Left hindlimb (tissue), 1 donor: ENCODE measurements around the gene SPDYE5.
A peak's percentile ranks its signal among the peaks of the same experiment; 100 is the strongest.
"Not testable (repeated sequence)": the region's sequence is repeated elsewhere in the genome, so short reads cannot be mapped to it uniquely, and the experiment has no call there.

Experiments used
- DNase-seq: peaks from one replicate; pipeline ENCODE4 v3.0.0-alpha.2; 2018

The SPDYE5 gene, protein sequence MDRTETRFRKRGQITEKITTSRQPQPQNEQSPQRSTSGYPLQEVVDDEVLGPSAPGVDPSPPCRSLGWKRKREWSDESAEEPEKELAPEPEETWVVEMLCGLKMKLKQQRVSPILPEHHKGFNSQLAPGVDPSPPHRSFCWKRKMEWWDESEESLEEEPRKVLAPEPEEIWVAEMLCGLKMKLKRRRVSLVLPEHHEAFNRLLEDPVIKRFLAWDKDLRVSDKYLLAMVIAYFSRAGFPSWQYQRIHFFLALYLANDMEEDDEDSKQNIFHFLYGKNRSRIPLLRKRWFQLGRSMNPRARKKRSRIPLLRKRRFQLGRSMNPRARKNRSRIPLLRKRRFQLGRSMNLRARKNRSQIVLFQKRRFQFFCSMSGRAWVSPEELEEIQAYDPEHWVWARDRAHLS

DNA sequence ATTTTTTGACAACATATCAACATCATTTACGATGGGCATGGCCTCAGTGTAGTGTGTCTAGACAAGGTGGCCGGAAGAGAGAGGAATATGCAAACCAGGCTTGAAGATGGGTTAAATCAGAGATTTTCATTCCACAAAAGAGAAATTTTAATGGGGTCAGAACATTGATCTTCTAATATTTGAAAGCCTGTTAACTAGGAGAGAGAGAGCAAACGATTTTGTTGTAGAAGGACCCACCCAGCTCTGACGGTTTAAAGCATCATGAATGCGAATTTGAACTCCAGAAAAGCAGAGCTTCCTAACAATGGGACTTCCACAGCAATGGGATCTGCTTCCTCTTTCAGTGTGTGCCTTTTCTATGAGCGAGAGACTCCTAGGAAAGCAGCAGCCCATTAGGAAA is at the start of gene SPDYE5:
SPDYE5 (plus strand) TSS at position 301 of the 400 bp plus-strand sequence. CDS start 1,728 bp downstream, outside the sequence.
- not testable (repeated sequence) for DNase-seq

GRCh38 chr7:75442465-75443111 is 49.5 kb upstream of the SPDYE5 start:
- peak; percentile 53 for DNase-seq

- DNase-seq: not testable (repeated sequence)
Measured at GRCh38 chr7:75449946-75450345, 42.2 kb upstream of the SPDYE5 start.

DNA sequence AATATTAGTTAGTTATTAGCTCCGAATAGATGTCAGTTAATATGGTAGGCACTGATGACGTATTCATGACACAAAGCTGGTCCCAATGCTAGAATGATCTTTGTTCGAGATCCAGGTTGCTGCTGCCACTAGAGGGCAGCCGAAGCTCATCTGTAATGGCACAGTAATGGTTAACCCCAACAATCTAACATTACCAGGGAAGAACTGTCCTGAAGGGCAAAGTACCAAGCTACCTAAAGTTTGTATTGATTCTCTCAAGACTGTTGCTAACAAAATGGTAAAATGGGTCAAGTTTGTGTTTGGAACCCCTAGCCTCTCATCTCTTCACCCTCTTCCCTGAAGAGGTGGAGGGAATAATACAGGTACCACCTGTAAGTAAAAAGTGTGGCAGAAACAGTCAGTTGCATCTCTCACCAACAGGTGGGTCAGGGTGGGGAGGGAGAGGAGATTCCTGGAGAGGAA is 39.6 kb upstream of the SPDYE5 start:
- DNase-seq: not testable (repeated sequence)

DNA sequence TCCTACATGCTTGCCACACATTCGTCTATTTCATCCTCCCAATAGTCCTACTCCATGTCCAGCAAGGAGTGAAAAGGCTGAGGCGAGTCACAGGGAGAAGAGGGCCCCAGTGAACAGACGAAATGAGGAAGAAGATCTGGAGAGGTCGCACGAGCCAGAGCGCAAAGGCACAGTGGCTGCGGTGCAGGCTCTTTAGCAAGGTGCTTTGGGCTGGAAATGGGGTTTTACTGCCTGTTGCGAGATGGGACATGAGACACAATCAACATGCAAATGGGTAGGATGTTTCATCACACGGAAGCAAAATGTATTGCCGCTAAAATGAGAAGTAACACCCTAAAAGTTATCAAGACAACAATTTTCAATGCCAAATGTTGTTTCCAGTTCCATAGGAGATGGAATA is 35.7 kb upstream of the SPDYE5 start:
- not testable (repeated sequence) for DNase-seq

- not testable (repeated sequence) for DNase-seq
Measured at GRCh38 chr7:75458034-75458433, 34.1 kb upstream of the SPDYE5 start.

DNA sequence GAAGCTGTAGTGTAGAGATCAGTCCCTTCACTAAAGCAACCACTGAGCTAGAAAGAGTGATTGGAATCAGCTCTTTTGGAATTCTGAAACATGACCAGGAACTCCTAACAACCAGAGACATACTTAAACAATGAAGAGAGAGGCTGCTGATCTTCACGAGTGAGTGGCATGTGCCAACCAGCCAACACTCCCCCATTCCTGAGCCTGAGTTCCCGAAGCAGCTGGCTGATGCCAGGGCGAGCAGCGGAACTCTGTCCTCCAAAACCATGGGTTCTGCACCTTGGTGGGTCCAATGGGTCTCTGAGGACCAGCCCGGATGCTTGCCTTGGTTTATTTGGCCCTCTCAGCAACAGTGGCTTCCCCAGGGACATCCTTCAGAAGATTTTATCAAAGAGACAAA is 31.6 kb upstream of the SPDYE5 start:
- DNase-seq: not testable (repeated sequence)

DNA sequence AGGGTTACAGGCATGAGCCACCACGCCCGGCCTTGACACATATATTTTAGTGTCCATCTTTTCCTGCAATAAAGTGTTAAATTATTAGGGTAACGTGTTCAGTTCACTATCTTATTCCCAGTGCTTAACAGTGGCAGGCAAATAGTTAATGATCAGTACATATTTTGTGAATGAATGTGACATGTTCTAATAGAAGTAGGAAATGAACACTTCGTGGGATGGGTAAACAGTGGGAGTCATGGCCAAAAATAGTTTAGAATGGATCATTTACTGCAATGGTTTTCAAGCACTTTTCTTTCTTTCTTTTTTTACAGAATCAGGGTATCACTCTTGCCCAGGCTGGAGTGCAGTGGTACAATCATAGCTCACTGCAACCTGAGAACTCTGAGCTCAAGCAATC is 22.0 kb upstream of the SPDYE5 start:
- DNase-seq: not testable (repeated sequence)

DNA sequence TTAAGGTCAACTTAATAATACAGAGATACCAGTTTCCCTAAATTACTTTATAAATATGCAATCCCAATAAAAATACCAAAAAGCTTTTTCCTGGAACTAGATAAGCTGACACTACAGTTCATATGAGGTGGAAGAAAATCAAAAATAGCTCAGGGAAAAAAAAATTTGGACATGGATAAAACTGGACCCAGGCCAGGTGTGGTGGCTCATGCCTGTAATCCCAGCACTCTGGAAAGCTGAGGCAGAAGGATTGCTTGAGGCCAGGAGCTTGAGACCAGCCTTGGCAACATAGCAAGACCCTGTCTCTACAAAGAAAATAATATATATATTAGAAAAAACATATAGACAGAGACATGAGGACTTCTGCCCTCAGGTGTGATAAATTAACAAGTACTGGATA is 14.7 kb upstream of the SPDYE5 start:
- DNase-seq: not testable (repeated sequence)

- not testable (repeated sequence) for DNase-seq
Measured at GRCh38 chr7:75480313-75480712, 11.8 kb upstream of the SPDYE5 start.

GRCh38 chr7:75485355-75485978 is 6.7 kb upstream of the SPDYE5 start:
- DNase-seq: not testable (repeated sequence)

GRCh38 chr7:75485979-75486643 is 6.0 kb upstream of the SPDYE5 start, which contains the start of gene POM121C:
Gene POM121C, minus strand, starts transcription at chr7:75486299. Its CDS starts 44,803 bp downstream, at chr7:75441496.
- peak; percentile 94 for DNase-seq

DNA sequence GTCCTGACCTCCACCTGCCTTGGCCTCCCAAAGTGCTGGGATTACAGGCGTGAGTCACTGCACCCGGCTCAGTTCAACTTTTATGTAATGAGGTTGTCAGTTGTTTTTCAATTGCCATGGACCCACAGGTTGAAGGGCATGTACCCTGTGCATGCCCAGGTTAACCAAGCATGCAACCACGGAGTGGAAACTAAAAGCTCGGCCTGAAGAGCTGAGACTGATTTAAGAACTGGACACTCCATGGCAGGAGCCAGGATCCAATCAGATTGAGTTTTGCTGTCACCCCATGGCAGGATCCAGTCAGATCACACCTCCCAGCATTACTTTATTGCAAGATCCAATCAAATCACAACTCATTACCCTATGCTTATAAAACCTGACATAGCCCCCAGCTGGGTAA is 16.9 kb downstream of the SPDYE5 start:
- DNase-seq: not testable (repeated sequence)

- not testable (repeated sequence) for DNase-seq
Measured at GRCh38 chr7:75518842-75519241, 26.7 kb downstream of the SPDYE5 start.

GRCh38 chr7:75521727-75522126 is 29.6 kb downstream of the SPDYE5 start:
- DNase-seq: not testable (repeated sequence)

DNA sequence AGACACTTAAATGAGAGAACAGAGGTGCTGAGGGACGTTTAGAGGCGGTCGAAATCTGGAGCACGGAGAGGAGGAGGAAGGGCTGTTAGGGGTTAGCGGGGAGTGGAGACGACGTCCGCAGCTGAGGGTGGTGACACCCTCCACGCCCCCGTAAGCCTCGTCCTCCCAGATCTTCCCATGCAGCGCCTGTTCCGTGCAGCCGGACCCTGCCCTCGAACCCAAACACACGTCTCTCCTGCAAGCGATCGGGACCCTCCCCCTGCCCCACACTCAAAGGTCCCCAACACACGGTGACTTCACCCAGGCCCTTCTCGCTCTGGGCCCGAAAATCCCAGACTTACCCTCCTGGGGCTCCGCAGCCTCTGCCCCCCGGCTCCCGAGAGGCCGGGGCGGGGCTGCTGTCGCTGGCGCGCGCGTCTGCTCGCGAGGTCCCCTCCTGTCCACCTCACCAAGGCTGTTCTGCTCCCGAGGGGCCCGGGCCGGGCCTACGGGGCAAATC is 35.2 kb downstream of the SPDYE5 start:
- DNase-seq: peak; percentile 35

DNA sequence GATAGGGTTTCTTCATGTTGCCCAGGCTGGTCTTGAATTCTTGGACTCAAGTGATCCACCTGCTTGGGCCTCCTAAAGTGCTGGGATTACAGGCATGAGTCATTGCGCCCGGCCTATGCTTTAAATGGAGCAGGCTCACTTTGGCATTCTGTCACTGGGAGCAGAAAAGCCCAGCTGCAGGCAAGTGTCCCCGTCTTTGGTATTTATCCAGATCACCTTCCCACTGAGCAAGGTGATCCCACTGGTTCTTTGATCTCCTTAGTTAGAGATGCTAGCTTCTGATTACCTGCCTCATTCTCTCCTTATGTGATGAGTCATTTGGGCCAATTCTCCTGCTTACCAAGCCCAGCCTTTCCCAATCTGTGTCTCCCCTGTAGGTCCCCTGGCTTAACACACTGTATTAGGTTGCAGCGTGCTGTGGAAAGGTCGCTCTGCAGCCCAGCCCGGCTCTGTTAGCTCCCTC is 39.3 kb downstream of the SPDYE5 start:
- DNase-seq: no peak

DNA sequence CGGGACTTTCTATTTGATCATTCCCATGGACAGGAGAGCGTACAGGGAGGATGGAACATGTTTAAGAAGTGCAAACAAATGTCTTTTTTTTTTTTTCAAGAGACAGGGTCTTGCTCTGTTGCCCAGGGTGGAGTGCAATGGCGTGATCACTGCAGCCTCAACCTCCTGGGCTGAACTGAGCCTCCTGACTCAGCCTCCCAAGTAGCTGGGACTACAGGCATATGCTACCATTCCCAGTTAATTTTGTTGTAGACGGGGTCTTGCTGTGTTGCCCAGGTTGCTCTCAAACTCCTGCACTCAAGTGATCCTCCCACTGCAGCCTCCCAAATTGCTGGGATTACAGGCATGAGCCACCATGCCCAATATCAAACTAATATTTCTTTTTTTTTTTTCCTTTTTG is 40.5 kb downstream of the SPDYE5 start:
- DNase-seq: no peak

DNA sequence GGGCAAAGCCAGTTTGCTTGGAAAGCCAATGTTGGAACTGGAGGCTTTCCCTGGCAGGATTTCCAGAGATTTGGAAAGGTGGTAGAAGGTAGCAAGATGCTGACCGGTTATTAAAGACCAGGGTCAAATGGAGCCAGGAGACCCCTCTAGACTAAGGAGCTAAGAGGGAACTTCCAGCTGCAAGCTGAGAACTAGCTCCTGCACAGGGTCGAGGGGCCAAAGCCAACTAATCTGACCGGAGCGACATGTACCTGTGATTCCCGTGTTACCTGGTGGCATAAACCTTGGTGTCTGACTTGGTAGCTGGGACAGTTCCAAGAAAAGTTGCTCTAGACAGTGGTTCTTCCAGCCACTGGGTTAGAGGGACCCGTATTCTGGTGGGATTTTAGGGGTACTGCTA is 41.8 kb downstream of the SPDYE5 start:
- no peak for DNase-seq

DNA sequence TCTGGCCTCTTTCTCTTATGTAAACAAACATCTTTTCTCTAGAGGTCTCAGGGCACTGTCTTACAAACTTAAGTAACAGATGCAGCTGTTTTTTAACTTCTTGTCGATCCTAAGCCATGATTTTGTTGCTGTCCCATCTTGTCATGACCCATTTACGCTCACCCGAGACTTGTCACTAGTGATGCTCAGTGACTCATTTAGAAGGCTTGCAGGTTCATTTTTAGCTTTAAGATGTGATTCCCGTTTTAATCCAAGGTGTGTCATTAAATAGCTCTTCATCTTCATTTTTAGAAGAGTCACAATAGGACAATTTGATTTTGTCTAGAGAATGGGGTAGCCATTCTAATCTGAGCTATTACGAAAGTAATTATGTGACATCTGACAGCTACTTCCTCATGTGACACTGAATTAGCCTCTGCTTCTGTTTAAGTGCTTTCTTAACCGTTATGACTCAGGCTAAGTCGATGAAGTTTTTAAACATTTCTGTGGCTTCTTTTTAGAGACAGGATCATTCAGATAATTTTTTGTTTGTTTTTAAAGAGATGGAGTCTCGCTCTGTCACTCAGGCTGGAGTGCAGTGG is 42.7 kb downstream of the SPDYE5 start:
- no peak for DNase-seq

DNA sequence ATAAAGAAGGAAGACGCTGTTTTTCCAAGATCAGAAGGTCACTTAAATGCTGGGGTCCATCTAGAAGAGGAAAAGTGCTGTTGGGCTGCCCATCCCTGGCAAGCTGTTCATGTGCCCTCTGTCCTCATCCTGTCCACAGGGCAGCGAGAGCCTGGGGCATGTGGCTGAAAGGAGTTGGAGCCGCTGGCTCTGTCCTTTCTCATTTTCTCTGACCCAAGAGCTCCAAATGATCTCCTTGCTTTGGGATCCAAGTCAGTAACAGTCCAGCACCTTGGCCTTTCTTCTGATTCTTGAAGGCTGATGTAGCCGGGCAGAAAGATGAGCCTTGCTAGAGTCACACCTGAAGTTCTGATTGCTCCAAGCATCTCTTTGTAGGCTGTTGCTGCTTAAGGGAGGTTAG is 44.4 kb downstream of the SPDYE5 start:
- no peak for DNase-seq

DNA sequence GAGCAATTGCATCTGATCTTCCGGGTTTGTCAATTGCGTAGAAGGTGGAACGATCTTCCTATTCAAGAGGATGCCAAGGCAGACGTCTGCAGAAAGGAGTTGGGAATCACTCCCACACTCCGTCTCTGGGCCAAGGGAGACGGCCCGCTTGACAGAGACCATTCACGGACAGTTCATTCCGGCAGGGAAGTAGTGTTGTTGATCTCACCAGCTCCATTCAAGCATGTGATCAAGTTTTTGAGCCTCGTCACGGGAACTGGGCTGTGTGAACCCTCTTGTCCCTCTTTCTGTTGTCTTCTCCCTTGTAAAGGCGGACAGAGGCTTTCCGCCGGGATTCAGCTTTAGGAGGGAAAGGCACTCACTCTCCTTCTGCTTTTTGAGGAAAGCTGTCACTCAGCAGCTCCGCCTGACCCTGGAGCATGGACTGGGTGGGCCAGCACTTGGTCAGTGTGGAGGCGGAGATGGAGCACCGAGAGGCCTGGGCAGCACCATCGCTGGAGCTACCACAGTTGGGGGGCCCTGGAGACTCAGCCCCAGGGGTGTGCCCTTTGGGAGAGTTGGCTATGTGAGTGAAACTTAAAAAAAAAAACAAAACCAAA is 44.9 kb downstream of the SPDYE5 start:
- DNase-seq: no peak
